ENCODE results near the gene CHST9.
"Not testable (repeated sequence)": the region's sequence is repeated elsewhere in the genome, so short reads cannot be mapped to it uniquely, and the experiment has no call there.

CHST9 gene, protein sequence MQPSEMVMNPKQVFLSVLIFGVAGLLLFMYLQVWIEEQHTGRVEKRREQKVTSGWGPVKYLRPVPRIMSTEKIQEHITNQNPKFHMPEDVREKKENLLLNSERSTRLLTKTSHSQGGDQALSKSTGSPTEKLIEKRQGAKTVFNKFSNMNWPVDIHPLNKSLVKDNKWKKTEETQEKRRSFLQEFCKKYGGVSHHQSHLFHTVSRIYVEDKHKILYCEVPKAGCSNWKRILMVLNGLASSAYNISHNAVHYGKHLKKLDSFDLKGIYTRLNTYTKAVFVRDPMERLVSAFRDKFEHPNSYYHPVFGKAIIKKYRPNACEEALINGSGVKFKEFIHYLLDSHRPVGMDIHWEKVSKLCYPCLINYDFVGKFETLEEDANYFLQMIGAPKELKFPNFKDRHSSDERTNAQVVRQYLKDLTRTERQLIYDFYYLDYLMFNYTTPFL

DNA sequence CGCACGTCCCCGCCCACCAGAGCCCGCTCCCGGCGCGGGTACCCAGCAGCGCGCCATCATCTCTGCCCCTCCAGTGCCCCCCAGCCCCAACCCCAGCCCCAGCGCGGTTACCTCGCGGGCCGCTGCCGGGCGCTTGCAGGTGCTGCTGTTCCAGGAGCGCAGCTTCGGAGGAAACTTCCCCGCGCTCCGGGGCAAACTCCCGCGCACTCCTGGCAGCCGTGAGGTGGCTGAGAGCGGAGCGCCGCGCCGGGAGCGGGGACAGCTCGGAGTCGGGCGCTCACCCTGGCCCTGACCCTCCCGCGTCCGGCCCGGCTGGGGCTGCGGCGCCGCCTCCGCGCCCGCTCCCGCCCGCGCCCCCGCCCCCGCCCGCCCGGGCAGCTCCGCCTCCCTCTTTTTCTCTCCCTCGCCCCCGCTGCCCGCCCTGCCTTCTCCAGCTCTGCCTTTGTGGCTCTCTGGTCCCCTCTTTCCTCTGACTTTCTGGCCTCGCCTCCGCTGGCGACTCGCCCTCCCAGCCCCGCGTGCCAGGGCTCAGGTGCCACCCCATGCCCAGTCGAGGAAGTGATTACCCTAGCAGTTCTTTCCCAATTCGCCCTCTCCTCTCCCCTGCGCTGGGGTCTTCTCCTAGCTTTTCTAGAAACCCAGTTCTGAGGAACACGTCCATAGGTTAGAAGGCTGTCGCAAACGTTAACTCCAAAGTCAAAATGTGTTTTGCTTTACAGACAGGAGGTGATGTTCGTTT, at the start of gene CHST9:
Gene CHST9, minus strand, starts transcription at position 284 of the 739 bp plus-strand sequence. CDS start 42,499 bp downstream, outside the sequence.
- FAIRE-seq = no peak

DNA sequence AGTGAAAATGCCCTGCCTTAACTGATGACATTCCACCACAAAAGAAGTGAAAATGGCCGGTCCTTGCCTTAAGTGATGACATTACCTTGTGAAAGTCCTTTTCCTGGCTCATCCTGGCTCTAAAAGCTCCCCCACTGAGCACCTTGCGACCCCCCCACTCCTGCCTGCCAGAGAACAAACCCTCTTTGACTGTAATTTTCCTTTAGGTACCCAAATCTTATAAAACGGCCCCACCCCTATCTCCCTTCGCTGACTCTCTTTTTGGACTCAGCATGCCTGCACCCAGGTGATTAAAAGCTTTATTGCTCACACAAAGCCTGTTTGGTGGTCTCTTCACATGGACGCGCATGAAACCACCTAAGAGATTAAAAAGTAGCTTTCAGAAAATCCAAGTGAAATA, 47.2 kb upstream of the CHST9 start:
- not testable (repeated sequence) for FAIRE-seq

DNA sequence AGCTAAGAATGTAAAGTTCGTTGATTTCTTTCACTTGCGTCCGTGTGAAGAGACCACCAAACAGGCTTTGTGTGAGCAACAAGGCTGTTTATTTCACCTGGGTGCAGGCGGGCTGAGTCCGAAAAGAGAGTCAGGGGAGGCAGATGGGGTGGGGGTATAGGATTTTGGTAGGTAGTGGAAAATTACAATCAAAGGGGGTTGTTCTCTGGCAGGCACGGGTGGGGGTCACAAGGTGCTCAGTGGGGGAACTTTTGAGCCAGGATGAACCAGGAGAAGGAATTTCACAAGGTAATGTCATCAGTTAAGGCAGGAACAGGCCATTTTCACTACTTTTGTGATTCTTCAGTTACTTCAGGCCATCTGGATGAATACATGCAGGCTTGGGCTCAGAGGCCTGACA, 46.6 kb upstream of the CHST9 start:
- FAIRE-seq = not testable (repeated sequence)

DNA sequence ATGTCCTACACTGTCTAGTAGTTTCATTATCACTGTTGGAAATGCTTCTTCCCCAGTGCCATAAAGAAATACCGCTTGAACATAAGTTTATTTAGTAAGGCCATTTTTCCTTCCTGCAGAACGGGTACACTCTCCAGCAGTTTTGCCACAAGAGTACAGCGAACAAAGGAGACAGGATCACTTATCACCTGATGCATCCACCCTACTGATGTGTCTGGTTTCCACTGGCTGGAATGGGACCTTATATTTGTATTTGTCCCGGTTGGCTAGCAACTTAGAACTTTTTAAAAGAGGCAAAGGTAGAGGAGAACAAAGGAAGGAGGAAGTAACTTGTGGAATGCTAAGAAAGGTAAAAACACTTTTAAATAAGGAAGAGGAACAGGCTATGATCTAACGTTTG, 46.1 kb upstream of the CHST9 start:
- FAIRE-seq = not testable (repeated sequence)

DNA sequence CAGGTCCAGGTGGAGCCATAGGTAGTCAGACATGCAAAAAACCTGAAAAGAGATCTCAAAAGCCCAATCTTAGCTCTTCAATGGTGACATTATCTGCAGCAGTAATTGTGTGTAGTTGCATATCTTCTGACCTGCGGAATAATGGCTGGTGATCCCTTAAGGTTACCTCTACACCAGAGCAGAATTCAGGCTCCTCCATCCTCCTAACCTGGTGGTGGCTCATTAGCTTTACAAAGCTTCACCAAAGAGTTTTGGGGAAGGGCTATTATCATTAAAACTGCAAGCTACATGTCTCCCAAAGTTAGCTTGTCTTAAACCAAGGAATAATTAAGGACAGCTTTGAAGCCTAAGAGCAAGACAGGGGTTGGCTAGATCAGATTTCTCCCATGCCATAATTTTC, 42.6 kb upstream of the CHST9 start:
- no peak for FAIRE-seq

DNA sequence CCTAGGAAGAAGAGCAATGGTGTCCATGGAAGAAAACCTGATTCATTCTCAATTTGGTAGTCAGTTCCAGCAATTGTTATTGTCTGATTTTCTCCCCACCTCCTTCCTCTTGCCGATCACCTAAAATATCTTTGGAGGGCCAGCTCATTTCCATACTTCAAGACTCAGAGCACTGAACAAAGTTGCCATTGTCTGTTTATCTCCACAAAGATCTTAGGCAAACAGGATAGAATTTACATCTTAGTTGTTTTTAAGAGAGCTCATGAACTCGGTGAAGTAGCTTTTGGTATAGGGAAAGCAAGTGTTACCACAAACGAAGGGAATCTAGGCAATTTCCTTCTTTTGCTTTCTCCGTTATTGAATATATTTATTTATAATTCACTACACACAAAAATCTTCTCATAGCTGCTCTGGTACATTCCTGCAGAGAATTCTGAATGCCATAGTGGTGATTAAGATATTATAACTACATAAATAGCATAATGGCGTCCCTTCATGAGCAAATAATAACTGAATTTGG, 41.5 kb upstream of the CHST9 start:
- no peak for FAIRE-seq

DNA sequence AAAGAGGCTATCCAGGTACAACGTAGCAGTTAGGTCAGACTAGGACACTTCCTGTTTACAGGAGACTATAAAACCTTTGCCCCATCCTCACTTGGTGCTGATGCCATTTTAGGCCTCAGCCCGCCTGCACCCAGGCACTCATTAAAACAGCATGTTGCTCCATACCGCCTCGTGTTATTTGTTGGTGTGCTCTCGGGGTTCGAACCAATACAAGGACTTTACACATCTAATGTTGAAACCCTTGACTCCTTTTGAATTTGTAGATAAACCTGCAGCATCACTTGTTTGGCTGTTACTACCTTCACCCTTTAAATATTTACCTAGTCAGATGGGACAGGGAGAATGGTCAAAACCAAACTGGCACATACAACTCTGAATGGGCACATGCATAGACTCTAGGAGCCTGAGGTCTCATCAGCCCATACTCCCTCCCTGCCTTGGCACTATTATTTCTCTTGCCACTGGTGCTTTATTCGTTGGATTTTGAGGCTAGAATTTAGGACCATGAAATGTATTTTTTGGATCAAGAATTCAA, 40.9 kb upstream of the CHST9 start:
- FAIRE-seq = no peak

DNA sequence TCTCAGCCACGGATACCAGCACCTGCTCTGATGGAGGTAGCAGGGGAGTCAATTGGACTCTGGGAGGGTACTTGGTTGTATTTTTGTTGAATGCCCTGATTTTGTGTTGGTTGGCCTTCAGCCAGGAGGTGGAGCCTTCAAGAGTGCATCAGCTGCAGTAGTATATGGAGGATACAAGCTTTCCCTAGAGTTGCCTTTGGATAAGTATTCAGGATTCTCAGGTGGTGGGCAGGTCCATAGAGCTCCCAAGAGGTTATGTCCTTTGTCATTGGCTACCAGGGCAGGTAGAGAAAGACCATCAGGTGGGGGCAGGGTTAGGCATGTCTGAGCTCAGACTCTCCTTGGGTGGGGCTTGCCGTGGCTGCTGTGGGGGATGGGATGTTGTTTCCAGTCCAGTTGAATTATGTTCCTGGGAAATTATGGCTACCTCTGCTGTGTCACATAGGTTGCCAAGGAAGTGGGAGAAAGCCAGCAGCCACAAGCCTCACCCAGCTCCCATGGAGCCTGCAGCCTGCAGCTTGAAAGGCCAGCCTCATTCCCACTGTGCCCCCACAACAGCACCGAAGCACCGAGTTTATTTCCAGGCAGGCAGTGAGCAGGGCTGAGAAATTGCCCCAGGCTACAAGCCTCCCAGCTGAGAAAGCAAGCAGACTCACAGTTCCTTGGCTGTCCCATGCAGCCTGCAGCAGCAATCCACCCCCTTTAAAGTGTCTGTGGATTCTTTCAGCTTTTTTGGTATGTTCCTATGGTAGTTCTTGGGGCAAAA, 38.6 kb upstream of the CHST9 start:
- FAIRE-seq = no peak

DNA sequence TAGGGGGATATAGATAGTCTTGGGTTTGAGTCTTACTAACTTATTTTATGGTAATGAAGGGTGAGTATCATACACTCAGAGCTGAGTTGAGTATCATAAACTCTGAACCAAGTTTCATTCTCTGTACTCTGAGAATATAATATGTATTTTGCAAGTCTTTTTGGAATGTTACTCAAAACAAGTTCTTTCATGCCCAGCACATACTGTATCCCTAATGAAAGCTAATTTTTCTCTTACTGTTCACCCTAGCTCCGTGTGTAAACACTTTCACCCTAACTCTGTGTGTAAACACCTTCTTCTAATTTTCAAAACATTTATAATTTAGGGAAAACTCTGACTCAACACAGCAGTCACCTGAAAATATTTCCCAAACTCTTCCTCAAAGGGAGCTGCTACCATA, 29.7 kb upstream of the CHST9 start:
- FAIRE-seq = no peak

DNA sequence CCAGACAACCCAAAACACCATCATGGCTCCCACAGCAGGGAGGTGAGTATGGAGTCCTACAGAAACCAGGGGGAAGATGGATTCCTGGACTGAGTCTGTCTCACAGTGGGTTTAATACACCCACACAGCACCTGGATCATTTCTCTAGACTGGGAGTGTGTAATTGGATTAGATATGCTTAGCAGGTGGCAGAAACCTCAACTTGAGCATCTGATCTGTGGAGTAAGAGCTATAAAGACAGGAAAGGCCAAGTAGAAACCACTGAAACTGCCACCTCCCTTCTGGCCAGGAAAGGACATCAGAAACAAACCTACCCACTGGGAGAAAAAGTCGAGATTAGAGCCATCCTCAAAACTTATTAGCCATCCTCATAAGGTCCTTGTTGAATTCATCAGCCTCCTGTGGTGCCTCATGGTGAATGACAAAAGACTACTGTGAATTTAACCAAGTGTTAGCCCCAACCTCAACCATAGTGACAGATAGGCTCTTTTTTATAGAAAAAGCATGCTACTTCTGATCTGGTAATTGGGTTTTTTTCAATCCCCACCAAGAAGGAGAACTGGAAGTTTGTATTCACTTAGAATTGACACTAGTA, 28.1 kb upstream of the CHST9 start:
- FAIRE-seq = no peak

DNA sequence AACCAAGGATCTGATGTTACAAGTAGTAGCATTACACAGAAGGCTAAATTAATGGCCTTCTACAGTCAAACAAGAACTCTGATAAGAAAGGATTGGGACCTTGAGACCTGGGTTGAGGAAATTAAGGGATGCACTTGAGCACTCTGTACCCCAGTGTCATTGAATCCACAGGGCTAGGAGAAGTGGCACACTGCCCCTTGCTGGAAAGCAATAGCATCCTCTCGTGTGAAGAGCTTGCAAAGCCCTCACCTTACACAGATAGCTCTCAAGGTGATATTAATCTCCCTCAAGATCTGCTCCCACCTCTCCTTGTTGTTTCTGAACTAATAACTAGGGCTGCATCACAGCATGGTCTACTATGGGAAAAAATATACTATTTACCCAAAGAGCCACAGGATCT, 26.5 kb upstream of the CHST9 start:
- FAIRE-seq = no peak

DNA sequence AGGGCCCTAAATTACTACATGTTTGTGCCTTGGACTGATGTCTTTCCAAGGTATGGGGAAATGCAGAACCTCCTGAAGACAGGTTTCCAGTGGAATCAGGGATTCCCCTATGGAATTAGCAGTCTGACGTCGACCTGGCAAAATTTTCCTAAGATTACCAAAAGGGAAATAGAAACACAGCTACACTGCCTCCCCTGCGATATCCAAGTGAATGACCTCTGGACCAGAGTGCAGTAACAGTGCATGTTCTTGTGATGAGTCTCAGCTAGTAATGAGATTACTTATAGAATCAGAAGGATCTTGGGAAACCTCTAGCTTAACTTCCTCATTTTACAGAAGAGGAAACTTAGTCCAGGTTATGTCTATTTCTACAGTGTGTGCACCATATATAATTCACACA, 21.3 kb upstream of the CHST9 start:
- FAIRE-seq = no peak

DNA sequence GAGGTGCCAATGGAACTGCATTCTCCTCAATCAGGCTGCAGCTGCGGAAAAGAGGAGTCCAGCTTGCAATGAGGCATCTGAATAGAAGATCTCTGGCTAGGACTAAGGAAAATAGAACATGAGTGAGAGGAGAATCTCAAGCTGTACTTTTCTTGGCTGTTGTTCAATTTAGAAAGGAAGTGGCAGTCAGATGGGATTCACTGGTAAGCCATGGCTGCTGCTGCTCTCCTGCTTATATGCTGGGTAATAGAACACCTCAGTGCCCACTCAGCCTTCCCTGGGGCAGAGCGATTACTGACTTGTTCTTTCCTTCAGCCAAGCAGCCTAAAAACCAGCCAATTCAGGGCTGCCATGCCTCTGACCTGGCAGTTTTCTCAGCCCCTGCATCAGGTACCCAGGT, 17.6 kb upstream of the CHST9 start:
- FAIRE-seq = no peak

DNA sequence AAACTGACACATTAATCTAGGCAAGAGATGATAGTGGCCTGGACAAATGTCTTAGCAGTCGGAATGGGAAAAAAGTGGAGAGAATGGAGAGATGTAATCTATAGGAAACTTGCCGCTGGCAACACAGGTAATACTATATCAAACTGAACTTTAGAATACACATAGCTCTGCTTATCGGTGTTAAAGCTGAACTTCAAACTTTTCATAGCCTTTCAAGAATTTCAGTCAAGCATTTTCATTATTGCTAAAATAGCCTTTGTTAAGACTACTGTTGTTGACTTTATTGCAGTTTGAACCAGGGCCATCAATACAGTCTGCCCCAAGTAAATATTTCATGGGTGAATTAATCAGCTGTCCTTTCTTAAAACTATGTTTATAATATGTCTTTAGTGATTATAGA, 12.9 kb upstream of the CHST9 start:
- no peak for FAIRE-seq

DNA sequence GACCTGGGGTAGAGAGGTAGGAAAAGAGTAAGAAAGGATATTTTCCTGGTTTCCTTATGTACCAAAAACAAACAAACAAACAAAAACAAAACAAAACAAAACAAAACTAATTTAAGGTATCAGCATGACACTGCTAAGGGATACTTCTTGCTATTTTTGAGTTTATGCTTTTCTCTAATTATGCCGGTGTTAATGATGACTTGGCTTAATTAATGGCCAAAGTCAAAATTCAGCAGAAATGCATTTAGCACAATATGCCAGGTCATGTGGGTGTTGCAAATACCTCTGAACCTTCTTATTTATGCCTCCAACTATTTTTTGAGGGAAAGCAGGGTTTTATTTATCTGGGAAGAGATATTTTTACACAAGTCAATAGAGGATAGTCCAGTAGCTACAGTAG, 3.2 kb upstream of the CHST9 start:
- FAIRE-seq = no peak

DNA sequence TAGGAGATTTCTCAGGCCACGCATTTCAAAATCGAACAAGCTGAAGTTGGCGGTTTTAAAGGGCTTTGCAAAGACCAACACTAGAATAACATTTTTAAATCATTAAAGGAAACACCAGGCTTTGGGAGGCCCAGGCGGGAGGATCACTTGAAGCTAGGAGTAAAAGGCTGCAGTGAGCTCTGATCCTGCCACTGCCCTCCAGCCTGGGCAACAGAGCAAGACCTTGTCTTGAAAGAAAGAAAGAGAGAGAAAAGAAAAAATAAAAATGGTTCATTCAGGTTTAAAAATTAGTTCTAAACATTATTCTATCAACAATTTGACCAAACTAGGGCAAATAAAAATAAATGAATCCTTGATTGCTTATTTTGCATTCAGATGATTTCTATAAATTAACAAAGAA, 789 bp upstream of the CHST9 start:
- FAIRE-seq = no peak

DNA sequence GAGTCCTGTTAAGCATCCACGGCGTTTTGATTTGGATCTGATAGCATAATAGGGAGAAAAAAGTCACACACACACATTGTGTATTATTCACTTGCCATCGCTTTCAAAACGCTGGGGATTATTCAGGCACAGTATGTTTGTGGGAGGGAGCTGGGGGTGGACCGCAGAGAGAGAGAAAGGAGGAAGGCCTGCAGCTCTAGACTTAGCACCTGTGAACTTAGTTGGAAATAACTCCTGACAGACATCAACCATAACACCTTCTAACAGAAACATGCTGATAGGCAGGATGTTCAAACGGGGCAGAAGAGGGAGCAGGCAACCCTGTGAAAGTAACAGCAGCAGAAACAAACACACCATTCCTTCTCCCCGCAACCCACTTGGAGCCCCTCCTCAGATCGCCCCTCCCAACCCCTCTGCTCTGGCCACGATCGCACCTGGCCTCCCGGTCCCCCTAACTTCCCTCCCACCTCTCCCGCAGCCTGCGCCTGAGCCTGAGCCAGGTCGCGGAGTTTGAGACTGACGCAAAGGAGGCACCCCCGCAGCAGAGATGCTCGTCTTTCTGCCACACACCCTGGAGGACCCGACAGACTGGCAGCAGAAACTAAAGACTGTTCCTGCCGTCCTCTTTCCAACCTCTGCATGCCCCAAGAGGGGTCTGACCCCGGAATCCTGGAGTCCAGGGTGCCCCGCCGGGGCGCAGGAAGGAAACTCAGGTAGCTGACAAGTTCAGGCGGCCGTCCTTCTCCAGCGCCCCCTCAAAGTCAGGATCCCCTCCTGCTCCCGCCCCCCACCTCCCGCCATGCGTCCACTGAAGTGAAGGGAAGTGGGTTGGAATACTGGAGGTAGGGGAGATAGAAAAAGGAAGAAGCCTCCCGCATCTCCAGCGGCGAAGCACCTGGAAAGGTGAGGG, 738 bp downstream of the CHST9 start:
- FAIRE-seq = no peak

DNA sequence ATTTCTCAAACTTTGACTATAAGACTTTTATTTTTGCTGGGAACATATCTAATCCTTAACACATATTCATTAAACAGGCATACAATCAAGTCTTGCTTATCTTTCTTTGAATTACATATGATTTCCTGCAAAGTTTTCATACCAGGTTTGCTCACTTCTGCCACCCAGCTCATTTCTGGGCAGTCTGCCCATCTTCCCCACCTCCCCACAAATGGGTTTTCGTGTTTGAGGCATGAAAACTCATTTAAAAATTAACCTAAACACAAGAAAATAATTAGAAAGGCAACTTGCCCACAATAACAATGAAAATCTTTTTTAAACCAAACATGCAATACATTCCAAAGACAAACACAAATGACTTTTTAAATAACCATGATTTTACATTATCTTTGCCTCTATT, 3.4 kb downstream of the CHST9 start:
- FAIRE-seq = no peak

DNA sequence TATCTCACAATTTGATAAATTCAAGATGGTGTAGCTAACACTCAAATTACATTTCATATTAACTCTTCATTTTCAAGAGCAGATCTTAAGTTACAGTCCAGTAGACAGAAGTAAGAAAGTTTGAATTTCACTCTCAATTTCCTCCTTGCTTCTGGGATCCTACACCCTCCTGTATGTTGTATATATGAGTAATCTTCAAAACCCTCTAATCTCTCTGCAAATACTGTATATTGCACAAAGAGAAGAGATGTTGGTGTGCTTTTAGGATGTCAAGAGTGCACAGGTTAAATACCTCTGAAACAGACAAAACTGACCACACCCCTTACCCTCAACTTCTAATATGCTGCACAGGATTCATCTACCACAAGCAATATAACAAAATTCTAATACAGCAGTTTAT, 6.7 kb downstream of the CHST9 start:
- FAIRE-seq = no peak

DNA sequence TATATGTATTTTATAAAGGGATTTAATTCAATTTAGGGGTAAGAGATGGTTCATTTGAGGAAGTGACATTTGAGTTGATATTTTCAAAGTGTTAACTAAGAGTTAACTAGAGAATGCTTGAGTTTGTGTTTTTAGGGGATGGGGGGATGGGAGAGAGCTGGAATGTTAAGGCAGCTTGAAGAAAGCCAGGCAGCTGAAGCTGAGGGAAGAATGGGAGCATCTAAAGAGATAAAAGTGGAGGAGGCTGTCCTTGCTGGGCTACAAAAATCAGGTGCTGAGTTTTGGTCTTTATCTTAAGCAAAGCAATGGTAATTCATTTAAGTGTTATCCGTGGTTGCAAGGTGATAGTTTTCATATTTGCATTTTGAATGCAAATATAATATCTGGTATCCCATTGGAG, 9.2 kb downstream of the CHST9 start:
- FAIRE-seq = no peak

DNA sequence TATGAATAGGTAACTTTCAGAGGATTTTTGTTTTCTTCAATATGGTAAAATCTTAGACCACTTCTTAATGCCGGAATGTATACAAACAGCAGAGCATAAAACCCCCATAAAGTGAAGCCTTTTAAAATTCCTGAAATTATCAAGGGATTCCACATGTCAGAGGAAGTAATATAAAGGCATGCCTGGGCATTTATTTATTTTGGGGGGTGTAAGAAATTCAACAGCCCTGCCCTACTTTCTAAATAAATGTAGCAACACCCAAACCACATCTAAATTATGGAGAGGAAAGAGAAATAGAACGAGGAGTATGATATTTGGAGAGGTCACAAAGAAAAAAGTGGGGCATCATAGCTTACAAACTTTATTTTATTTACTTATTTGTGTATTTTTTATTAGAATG, 9.9 kb downstream of the CHST9 start:
- FAIRE-seq = no peak

DNA sequence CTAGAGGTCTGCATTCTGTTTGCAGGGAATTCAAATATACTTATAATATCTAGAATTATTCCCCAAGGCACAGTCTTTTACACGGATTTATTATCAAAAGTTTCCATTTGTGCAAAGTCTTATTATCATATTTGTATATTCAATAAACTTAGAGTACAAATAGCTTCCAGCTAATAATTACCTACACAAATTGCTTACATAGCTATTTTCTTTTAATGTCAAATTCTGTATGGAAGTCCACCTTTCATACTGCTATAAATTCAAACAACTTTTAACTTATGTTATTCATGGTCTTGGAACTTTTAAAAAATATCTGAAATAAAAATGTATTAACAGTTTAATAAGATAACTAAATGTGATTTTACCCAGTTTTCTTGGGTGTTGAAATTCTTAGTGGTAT, 13.1 kb downstream of the CHST9 start:
- FAIRE-seq = no peak

All from G401.6 (cell line).